ENCODE results near the gene AFAP1.
A peak's percentile ranks its signal among the peaks of the same experiment; 100 is the strongest.

Gene AFAP1

DNA sequence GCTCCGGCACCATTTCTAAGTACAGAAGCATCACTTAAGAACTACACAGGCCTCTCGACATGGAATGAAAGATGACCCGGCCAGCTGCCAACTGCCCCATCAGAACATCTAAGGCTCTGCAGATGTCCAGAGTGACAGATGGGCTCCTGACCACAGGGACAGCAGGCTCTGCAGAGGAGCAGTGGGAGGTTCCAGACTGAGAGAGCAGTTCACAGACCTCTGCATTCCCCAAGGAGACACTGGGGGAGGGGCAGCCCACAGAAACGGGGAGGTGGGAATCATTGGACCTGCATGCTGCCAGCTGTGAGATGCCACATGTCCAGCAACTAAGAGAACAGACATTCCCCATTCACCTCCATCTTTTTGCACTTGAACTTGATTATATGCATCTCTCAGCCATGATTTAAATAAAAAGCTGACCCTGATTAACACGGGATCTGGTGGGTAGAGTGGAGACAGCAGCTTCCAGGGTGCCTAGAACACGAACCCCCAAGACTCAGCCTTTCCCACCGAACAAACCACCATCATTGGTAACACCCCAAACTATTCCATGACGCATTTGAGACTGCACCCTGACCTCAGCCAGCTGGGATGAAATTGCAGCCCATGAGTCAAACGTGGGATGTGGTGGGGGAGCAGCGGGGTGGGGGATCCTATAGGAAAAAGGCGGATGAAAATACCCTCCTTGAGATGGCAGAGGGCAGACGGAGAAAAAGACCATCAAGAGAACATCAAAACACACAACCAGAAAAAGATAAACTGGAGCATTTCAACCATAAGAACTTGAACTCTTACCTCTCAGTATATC is 47.2 kb downstream of the AFAP1 start:
- DNase-seq (ENCODE audit: low read depth) = peak; percentile 65

DNA sequence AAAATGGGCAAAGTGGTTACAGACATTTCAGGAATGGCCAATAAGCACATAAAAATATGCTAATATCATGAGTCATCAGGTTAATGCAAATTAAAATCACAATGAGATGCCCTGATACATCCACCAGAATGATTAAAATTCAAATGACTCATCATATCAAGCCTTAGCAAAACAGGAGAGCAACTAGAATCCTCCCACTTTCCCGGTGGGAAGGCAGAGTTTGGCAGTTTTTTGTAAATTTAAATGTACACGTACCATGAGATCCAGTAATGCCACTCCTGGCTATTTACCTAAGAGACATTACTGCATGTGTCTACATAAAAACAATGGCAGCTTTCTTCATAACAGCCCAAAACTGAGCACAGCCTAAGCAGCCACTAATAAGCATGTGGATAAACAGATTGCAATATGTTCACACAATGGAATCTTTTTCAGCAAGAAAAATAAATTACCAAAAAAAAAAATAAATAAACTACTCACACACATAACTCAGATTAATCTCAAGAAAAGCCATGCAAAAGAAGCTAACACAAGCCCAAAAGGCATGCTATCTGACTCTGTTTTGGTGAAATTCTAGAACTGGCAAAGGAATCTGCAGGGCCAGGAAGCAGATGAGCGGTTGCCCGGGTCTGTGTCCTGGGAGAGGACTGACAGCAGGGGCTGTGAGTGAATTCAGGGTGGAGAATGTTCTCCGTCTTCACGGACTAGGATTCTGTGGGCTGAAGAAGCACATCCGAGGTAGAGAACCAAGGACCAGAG is 48.8 kb downstream of the AFAP1 start:
- DNase-seq (ENCODE audit: low read depth) = peak; percentile 57

DNA sequence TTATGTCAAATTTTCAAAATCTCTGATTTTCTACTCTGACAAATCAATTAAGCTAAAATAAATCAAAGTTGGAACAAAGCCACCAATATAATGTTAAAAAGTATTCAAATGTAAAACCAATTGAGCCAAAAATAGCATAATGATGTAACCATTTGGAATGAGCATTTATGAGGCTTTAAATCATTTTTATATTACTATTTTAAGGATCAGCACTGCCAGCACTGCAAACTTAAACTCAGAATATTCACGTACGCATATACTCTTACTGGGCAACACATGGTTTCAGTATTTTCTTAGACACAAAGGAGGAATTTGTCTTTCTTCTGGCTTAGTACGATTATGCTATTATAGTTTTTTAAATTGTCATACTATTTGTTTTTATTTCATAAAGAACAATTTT is 52.2 kb downstream of the AFAP1 start:
- DNase-seq (ENCODE audit: low read depth) = no peak

DNA sequence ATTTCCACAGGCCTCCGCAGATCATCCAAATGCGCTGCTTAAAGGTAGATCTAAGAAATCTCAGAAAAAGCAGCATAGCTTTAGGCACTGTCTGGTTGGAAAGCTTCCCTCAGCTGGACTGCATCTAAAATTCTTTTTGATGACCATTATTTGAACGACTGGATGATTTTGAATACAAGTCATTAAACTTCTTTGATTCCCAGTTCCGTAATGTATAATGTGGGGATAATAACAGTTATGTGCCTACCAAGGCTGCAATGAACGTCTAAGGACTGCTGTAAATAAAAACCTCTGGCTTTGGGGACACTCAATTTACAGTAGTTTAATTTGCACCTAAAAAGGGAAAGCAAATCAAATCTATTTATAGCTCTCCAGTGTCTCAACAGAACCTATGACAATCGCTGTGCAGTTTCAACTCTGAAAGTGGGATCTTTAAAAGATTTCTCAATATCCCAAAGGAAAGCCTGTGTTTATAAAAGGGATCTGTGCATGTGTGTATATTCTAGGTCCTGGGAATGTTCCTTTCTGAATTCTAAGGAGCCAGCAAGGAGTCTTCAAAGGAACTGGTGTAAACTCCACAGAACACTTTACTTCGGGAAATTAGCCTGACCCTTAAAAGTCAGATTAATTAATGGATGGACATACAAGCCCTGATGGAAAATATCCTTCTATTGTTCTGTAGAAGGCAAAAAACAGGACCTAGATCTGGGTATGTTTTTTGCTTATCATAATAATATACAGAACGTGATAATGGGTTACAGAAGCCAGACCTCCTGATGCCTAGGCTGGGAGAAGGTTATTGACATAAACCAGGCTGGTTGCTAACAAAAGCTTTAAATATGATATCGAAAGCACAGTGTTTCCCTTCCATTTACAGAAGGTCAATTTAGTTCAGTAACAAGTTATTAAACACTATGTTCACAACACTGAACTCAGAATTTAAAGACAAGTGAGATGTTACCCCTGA is 53.4 kb downstream of the AFAP1 start:
- no peak for DNase-seq (ENCODE audit: low read depth)

DNA sequence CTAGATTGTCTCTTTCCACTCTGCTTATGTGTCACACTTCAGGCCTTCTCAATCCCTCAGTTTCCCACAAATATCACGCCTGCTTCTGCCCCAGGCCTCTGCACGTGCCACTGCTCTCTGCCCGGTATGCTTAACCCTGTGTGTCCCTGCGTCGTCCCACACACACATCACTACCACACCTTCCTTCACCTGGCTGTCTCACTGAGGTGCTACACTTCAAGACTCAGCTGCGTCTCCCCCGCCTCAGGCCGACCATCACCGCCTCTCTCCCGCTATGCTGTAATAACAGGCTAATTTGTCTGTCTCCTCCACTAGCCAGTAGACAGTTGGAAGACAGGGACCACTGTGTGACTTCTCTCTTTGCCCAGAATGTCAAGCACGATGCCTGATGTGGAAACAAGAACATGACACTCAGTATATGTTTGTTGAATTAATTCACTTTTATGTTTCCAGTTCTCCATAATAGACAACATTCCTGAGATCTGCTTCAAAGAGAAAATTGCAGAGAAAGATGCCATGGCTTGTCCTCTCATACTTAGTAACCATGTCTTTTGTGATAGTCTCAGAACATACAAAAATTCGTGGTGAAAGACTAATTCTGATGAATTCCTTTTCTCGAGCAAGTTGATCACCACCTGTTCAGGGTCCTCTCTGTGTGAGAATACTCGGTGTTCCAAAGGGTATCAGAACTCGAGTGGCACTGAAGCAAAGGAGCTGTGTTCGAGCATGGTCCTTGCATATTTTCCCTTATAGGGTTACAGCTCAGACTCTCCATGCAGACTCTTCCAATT is 54.2 kb downstream of the AFAP1 start:
- no peak for DNase-seq (ENCODE audit: low read depth)

DNA sequence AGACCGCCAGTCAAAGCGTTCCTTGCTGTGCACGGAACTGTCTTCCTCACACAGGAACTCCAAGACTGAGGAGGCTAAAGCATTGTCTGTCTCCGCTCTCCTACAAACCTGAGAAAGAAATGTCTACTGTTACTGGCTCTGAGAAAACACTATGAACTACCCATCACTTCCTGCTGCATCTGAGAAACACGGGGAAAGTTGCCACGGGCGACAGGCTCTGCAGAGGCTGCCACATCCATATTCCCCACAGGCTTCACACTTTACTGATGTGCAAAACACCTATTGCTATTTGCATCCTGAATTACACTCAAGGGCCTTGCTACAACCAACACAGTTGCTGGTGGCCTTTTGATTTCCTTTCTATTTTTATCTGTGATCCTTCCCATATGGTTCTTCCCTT is 59.0 kb downstream of the AFAP1 start:
- no peak for DNase-seq (ENCODE audit: low read depth)

DNA sequence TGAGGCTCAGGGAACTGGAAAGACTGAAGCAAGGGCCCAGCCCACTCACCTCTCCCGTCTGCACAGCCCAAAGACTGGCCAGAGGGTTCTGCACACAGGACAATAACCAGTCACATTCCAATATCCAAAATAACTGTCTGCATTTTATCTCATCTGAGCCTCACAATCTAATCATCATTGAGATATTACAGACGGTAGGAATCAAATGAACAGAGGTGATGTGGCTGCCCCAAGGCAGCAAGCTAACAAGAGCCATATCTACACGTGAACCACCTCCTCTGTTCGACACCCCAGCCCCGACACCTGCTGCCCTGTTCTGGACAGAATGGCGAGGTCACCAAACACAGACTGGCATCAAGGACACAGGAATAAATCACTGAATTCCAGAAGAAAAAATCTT is 60.5 kb downstream of the AFAP1 start:
- DNase-seq (ENCODE audit: low read depth) = no peak

DNA sequence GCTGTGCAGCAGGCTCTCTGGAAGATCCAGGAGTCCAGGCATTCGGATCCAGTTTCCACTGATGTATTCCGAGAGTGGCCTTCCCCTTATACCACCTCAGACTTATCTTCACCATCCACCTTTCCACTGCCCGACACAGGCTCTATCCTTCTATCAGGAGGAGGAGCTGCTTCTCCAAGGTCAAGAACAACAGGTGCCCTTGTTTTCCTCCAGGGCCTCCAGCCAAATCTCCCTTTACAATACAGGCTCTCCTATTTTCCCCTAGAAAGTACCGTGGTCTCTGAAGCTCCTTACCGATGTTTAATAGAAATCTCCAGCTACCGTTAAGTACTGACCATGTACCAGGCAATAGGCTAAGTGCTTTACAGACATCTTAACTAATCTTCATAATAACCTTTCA is 61.3 kb downstream of the AFAP1 start:
- DNase-seq (ENCODE audit: low read depth) = no peak

DNA sequence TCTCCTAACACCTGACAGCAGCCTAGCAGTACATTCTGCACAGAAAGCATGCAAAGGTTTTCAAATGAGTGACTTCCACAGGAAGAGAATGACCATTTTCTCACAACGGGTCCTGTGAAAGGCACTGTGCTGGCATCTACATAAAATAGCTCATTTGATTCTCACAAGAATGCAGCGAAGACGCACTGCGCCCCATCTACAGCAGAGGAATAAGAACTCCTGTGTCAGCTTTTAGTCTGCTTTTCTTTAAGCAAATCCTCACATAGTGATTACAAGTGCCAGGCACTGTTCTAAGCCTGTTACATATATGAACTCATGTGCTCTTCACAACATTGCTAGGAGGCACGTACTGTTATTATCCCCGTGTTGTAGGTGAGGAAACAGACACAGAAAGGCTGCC is 62.5 kb downstream of the AFAP1 start:
- DNase-seq (ENCODE audit: low read depth) = no peak

DNA sequence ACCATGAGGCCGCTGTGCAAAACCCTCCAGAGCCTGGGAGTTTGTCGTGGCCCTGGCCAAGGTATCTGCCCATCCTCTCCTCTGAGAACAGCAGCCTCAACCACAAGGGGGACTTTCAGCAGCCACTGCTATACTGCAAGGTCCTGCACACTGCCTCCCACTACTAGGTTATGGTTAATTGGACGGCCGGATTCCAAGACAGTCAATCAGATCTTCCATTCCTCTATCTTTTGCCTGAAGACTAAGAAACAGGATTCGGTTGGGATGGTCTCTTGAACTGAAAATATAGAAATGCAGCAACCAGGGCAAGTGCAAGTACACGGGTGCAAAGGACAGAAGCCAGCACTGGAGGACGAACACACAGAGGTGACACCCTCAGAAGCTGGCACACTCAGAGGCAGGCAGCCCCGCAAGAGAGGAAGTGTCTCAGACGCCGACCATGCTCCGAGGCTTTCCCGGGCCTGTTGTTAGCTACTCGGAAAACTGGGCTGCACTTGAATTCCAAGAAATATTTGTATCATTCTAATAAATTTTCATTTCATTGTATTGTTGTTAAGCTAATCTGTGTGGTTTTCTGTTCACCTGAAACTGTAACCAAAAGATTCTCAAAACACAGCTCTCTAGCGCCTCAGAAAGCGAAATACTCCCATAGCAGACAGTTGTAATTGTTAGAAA is 63.3 kb downstream of the AFAP1 start:
- no peak for DNase-seq (ENCODE audit: low read depth)

DNA sequence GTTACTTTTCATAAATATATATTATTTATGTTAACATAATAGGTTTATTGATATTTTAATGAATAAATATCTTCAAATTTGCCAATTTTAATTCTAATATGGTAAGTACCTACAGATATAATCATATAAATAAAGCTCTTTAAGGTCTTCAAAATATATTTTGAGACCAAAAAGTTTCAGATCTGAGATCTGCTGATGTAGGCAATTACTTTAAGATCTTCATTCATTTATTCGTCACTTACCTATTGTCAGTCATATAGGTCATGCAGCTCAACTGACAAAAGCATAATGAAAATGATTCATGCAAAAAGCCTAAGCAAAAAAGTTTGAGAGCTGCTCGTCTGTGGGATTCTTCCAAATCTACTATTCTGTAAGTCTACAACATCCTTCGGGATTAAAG is 64.8 kb downstream of the AFAP1 start:
- DNase-seq (ENCODE audit: low read depth) = no peak

DNA sequence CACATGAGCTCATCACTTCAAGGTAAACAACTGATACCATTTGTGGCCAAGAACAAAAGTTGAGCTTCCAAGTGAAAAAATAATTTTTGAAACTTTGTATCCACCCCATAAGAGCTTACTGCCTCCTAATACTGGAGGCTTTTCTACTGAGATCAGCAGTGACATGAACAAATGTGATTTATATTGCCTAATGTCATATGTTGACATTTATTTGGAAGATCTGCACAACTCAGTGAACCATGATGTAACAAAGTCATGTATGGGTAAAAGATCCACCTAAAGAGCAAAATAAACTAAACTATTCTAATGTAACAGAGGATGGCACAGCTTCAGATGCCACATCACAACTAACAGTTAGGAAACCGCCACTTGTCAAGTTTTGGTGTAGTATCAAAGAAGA is 65.8 kb downstream of the AFAP1 start:
- DNase-seq (ENCODE audit: low read depth) = no peak

DNA sequence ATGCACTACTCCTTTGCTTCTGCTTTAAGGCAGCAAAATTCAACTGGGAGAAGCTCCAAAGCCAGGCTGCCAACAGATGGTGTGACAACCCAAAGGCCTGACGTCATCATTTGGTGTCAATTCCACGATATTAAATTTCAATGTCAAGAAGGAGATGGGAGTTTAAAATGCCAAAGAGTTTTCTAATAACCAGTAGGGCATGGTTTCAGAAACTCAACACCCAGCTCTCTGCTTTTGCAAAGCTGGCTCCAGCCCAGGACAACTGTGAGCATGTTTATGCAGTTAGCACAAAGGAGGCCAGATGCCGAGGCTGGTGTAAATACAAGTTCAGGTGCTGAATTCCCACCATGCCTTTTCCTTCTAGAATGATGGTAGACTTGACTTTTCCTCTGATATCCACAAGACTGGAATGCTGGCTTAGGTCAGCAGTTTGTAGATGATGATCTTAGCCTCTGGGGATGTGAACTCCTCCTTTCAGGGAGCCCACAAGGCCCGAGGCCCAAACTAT is 67.3 kb downstream of the AFAP1 start:
- peak; percentile 88 for DNase-seq (ENCODE audit: low read depth)

DNA sequence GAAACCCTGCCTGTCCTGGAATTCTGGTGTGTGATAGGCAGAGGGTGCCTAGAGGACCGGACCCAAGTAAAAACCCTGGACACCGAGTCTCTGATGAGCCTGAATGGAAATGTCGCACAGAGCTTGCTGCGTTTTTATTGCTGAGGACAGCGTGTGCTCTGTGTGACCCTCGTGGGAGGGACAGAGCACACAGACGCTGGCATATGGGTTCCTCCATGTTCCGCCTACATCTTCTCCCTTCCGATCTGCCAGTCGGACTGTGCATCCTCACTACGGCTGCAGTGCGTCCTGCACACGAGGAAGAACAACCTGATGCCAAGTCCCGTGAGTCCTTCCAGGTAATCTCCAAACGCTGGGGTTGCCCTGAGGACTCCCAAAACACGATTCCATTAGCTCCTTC is 68.3 kb downstream of the AFAP1 start:
- no peak for DNase-seq (ENCODE audit: low read depth)

DNA sequence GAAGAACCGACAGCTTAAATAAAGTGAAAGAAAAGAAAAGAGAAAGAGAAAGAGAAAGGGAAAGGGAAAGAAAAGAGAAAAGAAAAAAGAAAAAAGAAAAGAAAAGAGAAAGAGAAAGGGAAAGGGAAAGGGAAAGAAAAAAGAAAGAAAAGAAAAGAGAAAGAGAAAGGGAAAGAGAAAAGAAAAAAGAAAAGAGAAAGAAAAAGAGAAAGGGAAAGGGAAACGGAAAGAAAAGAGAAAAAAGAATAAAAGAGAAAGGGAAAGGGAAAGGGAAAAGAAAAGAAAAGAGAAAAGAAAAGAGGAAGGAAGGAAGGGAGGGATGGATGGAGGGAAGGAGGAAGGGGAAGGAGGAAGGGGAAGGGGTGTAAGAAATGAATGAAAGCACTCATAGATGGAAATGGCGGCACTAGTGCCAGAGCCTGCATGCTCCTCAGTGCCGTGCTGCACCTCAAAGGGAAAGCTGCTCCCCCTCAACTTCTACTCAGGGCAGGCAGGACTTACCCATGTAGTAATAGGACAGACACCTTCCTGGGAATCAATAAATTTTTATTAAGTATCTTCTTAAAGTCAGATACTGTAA is 70.7 kb downstream of the AFAP1 start:
- DNase-seq (ENCODE audit: low read depth) = no peak

DNA sequence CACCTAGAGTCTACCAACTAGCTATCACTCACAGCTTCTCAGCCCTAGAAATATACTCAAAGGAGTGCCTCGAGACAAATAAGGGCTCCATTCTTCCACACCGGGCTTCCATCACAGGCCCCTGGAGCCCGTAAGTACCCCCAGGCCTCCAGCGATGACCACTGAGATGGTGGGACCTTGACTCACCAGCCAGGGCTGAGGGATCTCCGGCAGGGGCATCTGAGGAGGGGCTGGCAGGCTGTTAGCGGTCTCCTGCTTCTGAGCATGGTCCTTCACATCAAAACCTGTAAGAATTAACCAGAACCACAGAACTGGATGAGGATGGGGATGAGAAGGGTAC is 71.3 kb downstream of the AFAP1 start:
- DNase-seq (ENCODE audit: low read depth) = no peak

DNA sequence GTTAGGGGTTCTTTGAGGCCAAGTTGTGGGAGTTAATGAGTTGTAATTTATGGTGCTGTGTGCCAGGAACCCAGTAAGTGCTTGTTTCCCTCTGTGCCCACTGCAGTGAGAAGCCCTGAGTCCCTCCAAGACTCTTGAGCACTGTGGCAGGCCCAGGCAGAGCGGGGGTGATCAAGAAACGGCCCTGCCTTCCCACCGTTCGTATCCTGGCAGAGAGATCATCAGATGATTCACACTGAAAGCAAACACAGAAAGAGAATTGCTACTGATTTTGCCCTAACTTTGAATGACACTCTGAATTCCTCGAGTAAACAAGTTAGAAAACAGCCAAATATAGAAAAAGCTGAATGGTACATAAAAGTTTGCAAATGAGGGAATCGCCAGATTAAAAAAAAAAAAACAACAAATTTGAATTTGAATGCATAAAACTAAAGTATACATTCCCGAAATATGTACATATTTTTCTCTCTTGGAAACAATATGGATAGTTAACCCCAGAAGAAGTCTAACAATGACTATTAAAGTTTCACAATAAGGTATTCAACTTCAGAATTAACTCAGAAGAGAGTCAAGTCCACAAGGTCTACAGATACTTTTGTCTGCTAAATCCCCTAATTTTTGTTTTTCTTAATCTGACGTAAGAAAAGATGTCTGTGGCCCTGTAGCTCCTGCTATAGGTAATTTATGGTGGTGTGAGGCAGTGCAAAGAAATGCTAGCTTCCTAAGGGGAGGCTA is 71.8 kb downstream of the AFAP1 start:
- DNase-seq (ENCODE audit: low read depth) = no peak

DNA sequence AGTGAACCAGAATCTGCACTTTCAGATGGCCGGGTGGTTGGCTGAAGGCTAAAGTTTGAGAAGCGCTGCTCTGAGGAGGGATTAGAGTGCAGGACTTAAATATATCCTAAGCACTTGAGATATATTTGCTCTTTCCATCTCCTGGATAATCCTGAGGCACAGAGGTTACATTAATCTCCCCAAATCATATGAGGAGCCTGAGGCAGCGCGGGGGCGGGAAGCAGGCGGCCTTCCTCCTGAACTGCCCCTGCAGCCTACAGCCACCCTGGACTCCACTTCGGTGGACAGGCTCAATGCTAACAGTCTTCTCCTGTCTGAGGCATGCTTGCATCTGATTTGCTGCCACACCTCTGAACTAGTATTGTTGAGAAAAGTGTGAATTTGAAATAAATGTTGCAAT is 72.5 kb downstream of the AFAP1 start:
- DNase-seq (ENCODE audit: low read depth) = no peak

DNA sequence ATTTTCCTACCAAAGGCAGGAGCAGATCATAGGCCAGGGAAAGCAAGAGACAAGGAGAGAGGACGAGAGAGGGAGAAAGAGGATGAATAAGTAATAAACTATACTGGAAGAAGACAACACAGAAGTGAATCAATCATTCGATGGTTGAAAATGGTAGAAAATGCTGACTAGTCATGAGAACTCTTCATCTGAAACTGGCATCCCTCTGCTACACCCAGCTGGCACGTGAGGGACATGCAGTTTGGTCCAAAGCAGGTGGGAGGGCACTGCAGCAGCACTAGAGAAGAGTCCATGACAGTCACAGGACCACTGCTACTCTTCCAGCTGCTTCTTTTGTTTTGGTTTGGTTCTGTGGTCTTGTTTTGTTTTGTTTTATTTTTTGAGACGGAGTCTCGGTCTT is 74.1 kb downstream of the AFAP1 start:
- no peak for DNase-seq (ENCODE audit: low read depth)

DNA sequence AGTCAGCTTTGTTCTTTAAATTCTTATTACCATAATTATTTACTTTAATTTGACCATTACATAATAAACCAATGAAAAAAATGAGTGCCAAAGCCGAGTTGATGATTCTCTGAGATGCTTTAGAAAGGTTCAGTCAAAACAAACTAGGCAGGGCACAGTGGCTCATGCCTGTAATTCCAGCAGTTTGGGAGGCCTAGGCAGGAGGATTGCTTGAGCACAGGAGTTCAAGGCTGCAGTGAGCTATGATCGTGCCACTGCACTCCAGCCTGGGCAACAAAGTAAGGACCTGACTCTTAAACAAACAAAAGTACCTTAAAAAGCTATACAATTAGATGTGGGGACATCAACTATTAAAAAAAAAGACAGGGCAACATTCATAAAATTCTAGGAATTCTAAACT is 75.0 kb downstream of the AFAP1 start:
- DNase-seq (ENCODE audit: low read depth) = no peak

Data from stromal cell of bone marrow (primary cell).